Activated CD8-positive, alpha-beta memory T cell treated with anti-CD3 and anti-CD28 coated beads for 36 hours (primary cell): ENCODE data around the gene MEGF6. TPM values are rescaled to one million over a fixed set of nuclear protein-coding genes. Genes with fewer than 3 reads are reported as not detected.

Source experiments
- CTCF ChIA-PET: fragments of 350-600 bp; sonication (Branson Sonifier 250); formaldehyde crosslinking; loops from one replicate; lab custom pipeline; 2021; ENCODE audit warnings: antibody characterized with exemption; lab: Charles Lee
- POLR2A ChIA-PET: fragments of 350-600 bp; sonication (Branson Sonifier 250); formaldehyde crosslinking; loops from one replicate; lab custom pipeline; 2021; ENCODE audit warnings: antibody characterized with exemption; lab: Charles Lee
- total RNA-seq, 2 experiments: library from RNA; stranded (reverse); gene quantifications; one replicate each; pipeline ENCODE4 v1.2.3, GENCODE V29; 2021

Gene MEGF6
- total RNA-seq, 2 experiments from 2014 or later = 1.3 to 1.6 TPM

DNA sequence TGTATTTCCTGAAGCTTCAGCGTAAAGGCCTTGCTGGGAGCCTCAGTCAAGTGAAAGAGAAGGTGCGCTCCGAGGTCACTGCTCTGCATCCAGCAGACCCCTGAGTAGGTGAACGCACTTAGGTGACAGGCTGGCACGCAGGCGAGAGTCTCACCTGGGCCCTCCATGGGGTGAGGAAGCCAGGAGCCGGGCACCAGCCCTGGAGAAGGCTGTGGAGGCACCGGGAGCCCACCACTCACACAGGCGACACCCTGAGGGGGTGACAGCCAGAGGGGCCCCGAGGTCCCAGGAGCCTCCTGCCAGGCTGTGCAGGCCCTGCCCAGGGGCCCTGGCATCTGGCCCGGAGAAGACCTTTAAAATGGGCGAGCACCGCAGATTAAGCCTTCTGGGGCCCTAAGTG is 89.2 kb downstream of the MEGF6 start:
- ChIA-PET POLR2A (no interaction called here), CTCF (no interaction called here)

DNA sequence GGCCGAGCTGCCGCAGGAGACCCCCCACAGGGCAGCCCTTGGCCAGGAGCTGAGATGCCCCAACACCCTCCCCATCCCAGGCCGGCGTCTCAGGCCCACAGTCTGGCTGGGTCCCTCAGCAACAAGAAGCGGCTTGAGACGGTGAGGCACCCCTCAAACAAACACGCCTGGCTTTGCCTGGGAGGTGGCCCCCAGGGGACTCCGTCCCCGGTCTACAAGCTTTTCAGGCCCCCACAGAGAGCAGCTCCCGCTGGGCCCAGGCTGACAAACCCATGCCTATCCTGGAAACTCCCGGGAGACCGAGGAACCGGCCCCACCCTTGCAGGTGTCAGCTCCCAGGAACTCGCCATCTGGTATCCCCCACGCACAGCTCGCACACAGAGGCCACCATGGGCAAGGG is 89.9 kb downstream of the MEGF6 start:
- ChIA-PET POLR2A (no interaction called here), CTCF (no interaction called here)

DNA sequence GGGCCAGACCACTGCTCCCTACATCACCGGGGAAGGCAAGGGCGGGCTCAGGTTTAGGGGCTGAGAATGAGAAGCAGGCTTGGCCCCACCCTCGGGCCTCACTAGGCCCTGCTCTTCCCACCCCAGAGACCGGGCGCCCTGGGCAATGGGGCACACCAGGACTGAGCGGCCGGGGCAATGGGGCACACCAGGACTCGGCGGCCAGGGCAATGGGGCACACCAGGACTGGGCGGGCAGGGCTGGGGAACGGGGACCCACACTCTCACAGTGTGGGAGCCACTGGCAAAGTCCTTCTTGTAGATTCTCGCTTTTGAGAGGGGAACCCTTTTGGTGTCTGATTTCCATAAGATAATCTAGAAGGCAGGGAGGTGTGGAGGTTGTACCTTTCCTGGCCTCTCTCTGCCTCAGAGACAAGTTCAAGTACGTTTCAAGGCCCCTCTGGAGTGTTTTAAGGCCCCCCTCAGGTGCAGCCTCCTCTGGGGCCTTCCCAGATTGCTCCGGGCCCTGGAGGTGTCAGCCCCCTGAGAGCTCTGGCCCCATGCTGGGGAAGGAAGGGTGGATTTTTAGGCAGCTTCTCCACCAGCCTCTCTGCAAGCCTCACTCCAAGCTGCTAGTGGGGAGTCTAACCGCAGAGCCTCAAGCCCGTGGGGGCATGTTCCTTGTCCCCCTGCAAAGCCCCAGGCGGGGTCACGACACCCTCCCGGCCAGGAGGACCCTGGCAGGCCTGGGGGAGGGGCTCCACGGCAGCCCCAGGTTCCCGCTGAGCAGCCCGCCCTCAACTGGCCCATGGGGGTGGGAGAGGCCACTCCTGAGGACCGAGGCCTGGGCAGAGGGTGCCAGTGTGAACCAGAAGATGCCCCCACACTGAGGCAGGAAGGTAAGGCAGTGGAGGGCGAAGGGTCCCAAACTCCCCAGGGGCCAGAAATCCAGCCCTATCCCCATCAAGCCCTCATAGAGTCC is 90.6 kb downstream of the MEGF6 start:
- CTCF ChIA-PET = no interaction called here
- POLR2A ChIA-PET = no interaction called here

DNA sequence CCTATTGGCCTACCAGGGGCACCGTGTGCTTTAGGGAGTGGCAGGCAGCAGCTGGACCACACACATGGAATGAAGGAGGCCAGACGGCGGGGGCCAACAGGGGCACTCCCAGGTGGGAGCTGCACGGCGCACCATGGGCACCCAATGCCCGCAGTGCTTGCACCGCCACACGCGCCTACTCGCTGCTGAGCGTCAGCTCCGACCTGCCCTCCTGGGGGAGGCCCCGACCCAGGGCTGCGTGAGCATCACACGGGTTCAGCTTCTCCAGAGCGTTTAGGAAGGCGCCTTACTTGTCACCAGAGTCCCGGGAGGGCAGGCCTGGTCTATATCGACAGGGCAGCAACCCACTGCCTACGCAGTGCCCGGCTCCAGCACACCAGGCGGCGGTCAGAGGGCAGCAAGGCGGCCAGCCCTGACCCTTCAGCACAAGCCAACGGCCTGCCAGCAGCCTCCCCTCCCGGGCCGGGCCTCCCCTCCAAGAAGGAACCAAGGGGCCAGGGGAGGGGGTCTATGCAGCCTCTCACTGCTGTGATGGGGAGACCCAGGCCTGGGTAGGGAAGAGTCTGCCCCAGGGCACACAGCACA is 91.9 kb downstream of the MEGF6 start:
- POLR2A ChIA-PET = no interaction called here
- CTCF ChIA-PET = interaction anchor here (1.2 to 1.7 kb wide), 4 partner anchors 10 to 66 kb away, joined by 3 to 8 read pairs (median 4); no protein-coding TSS in a partner anchor

DNA sequence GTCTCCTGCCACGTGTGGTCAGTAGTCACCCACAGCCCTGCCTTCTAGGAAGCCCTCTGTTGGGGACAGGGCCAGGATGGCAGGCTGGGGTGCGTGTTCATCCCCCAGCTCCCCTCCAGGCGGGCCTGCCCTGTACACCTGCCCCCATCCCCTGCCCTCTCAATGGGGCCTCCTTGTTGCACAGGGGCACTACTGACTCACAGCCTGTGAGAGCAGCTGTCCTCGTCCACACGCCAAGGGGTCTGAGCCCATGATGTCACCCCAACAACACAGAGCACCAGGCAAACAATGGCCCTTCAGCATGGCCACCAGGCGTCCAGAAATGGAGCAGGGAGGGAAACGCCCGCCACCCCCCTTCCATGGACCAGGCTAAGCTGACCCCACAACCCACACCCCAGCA is 92.6 kb downstream of the MEGF6 start:
- CTCF ChIA-PET = interaction anchor here (0.6 to 1.7 kb wide), 8 partner anchors 11 to 101 kb away, joined by 3 to 11 read pairs (median 4); no protein-coding TSS in a partner anchor
- POLR2A ChIA-PET = no interaction called here

DNA sequence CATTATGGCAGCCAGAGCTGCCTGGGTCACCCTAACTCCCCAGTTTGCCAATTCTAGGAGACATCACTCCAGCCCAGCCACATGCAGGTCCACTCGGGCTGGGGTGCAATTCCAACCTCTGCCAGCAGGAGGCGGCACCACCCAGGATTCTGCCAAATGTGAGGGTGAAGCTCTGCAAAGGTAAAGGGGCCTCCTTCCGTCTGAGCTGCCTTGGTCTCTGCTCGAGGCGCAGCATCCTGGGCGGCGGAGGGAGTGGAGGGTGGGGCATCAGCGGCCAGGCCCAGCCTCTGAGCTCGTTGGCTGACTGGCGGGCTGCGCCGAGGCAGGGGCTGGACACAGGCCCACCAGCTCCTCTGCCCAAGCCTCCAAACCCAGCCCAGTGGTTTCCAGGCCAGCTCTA is 93.1 kb downstream of the MEGF6 start:
- ChIA-PET POLR2A (no interaction called here), CTCF (interaction anchor here (0.6 to 1.7 kb wide), 8 partner anchors 12 to 102 kb away, joined by 3 to 11 read pairs (median 4); no protein-coding TSS in a partner anchor)

DNA sequence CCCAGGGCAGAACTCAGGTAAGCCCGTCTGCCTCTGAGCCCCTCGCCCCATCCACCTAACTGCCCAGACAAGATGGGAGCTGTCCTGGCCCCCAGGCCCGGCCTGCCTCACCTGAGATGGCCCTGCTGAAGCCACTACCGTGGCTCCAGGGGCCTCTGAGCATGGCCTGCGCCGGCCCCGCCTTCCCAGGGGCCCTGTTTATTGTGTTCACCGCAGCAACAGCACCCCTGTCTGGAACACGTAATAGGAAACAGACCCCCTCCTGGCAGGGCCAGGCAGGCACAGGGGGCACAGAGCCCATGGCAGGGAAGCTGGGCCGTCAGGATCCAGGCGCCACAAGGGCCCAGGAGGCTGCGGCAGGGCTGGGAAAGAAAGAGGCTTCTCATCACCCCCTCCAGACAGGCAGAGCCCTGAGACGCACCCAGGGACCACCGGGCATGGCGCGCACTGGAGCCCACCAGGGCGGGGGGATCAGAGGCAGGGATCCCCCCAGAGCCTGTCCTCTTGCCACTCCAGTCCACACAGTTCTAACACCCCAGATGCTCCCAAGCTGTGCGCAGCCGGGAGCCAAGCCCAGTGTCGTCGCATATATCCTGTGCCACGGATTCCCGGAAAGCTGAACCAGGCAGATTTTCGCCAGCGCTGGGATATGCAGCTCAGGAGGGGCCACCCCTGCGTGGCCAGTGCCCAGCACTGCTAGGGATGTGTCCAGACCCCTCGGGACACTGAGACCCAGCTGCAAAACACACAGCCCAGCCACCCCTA is 94.2 kb downstream of the MEGF6 start:
- CTCF ChIA-PET = interaction anchor here (1.3 to 1.6 kb wide), 2 partner anchors 13 to 26 kb away, joined by 4 to 7 read pairs; no protein-coding TSS in a partner anchor
- POLR2A ChIA-PET = no interaction called here

DNA sequence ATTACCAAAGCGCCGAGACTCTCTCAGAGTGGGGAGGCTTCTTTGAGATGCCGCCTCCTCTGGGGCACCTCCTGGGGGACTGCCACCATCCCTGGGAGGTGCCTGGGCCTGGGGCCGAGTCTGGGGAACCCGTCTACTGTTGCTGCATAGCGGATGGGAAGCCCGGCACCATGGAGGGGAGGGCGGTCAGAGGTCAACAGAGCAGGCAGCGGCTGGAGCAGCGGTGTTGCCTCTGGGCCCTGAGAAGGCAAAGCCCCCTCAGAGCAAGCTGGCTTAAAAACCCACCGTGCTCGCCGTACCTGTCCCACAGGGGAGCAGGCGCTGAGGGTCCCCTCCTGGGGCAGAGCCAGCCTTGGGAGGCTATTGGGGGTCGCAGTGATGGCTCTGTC is 94.8 kb downstream of the MEGF6 start:
- ChIA-PET POLR2A (no interaction called here), CTCF (no interaction called here)

DNA sequence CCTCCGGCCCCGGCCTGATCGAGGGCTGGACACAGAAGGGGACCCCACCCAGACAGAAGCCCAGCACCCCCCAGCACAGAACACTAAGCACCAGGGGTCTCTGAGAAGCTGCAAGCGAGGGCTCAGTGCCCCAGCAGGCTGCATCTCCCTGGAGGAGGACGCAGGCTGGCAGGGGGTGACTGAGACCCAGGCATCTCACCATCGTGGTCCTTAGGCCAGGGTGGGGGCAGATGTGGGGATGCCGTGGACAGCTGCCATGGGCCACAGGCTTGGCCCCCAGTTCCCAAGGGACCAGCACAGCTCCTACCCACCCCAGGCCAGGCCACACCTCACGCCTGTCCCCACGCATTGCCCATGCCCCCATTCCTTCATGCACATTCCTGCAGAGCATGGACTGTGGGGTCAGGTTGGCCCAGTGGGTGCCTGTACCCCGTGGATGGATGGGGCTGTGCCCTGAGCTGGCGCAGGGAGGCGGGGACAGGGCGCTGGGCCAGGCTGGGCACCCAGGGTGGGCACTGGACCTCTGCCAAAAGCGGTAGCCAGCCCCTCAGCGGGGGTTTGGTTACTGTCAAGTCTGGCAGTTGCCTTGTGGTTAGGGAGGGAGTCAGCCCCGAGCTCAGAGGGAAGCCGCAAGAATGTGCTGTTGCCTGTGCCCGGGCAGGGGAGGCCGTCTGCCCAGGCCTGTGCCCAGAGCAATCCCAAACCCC is 95.4 kb downstream of the MEGF6 start:
- POLR2A ChIA-PET = no interaction called here
- CTCF ChIA-PET = no interaction called here

DNA sequence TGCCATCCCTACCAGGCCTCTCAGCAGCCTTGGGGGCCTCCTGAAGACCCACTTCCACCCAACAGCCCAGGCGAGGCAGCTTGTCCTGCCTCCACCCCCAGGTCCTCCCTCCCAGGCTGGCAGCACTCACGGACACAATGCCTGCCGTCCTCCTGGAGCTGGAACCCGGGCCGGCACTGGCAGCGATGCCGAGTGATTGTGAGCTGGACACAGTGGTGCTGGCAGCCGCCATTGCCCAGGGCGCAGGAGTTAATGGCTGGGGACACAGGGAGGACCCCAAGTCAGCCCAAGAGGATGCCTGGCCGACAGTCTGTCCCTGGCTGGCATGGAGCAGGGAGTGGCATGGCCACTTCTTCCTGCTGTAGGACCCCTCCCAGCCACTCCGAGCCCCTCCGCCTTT is 96.0 kb downstream of the MEGF6 start:
- CTCF ChIA-PET = no interaction called here
- POLR2A ChIA-PET = no interaction called here

DNA sequence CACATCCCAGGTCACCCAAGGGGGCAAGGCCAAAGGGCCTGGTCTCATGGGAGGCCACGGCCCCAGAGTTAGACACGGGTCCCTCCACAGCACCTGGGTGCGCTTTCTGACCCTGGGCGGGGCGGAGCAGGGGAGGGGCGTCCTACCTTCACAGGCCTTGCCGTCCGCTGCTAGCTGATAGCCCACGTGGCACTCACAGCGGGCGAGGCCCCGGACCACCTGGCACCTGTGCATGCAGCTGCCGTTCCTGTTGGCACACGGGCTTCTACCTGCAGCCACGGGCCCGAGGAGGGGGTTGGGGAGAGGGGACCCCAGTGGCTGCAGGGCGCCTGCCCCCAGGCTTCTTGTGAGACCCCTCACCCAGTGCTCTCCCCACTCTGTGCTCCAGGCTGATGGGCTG is 96.9 kb downstream of the MEGF6 start:
- POLR2A ChIA-PET = no interaction called here
- CTCF ChIA-PET = no interaction called here

DNA sequence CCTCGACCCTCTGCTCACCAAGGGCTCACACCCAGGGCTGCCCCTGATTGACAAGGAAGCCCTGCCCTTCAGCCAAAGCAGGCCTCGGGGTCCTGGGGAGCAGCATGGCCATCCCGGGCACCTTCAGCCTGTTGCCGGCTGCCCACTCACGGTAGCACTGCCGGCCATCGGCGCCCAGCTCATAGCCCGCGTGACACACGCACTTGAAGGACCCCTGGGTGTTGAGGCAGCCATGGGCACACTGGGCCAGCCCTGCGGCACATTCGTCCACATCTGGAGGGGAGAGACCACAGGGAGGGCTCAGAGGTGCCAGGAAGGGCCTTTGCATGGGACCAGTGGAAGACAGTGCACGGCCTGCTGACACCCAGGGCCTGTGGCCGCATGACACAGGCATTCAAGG is 99.5 kb downstream of the MEGF6 start:
- ChIA-PET POLR2A (no interaction called here), CTCF (no interaction called here)

DNA sequence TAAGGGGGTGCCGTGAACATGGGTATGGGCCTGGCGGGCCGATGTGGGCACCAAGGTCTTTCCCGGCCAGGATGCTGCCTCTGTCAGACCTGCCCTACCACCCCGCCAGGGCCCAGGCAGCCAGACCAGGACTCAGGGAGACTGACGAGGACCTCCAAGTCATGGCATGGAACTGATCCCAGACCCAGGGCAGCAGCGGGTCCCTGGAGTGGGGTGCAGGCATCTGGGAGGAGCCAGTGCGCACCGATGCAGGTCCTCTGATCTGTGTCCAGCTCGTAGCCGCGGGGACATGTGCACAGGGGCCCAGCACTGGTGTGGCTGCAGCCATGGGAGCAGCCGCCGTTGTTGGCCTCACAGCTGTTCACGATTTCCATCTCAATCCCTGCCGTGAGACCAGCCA is 100.0 kb downstream of the MEGF6 start:
- CTCF ChIA-PET = no interaction called here
- POLR2A ChIA-PET = no interaction called here

DNA sequence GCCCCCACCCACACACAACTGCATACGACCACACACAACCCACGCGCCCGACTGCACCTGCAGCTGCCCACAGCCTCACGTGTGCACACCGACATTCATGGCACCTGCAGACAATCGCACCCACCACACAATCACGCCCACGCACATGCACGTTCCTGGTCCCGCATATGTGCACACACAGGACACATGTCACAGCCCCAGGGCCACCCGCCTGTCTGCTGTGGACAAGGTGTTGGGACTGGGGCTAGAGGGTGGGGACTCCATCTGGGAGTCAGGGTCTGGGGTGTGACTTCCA is 100.4 kb downstream of the MEGF6 start:
- ChIA-PET CTCF (no interaction called here), POLR2A (no interaction called here)

DNA sequence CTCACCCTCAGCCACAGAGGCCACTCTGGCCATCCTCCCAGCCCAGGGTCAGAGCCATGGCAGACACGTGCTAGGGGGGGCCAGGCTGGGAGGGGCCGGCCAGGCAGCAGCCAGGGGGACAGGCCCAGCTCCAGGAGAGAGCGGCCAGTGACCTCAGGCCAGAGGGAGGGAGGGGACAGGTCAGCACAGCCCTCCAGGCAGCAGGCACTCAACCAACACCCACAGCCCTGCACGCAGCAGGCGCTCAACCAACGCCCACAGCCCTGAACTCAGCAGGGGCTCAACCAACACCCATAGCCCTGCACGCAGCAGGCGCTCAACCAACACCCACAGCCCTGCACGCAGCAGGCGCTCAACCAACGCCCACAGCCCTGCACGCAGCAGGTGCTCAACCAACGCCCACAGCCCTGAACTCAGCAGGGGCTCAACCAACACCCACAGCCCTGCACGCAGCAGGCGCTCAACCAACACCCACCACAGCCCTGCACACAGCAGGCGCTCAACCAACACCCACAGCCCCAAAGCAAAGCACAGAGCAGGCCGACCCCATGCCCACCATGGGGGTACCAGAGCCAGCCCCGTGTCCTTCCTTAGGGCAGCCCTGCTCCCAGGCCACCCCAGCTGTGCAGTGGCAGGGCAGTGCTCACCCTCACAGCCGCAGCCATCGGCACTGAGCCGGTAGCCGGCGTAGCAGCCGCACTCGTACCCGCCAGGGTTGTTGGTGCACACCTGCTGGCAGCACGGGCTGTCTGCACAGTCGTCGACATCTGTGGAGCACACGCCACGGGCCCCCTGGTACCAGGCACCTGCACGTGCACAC is 101.0 kb downstream of the MEGF6 start:
- POLR2A ChIA-PET = no interaction called here
- CTCF ChIA-PET = no interaction called here

DNA sequence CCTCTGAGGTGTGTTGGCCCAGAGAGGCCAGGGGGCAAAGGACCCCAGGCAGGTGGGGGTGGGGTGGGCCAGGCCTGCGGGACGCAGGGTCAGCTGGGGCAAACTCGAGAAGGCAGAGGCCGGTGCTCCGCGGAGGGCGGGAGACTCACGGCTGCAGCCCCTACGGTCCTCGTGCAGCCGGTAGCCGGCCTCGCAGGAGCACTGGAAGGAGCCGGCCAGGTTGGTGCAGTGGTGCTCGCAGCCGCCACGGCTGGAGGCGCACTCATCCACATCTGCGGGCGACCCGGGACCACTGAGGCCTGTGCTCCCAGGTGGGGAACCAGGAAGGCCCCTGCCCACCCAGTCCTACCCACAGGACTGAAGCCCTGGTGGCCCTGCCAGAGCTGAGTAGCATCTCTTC is 101.6 kb downstream of the MEGF6 start:
- CTCF ChIA-PET = no interaction called here
- POLR2A ChIA-PET = no interaction called here

DNA sequence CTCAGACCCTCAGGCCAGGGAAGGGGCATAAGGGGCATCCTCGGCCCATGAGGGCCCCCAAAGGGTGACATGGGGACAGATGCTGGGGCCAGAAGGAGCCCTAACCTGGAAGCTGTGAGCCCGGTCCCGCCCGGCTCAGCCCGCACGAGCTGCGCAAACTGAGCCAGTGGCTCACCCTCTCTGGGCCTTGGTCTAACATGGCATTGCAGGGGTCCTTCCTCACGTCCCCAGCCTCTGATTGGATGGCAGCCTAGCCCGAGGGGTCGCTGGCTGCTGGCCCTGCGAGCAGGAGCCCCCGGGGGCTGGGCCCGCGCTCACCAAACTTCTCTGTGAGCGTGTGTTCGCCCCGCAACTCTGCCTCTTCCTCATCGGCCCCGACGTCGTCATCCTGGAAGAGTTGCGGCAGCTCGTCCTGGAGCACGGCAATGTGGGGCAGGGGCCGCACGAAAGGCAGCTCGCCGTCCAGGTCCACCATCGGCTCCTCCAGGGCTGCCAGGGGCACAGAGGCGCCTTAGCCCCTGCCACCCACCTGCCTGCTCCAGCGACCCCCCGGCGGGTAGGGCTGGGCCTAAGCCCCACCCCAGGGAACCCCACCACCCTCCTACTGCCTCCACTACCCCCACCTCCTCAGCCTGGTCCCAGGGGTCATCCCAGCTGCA is 102.4 kb downstream of the MEGF6 start:
- CTCF ChIA-PET = no interaction called here
- POLR2A ChIA-PET = no interaction called here

DNA sequence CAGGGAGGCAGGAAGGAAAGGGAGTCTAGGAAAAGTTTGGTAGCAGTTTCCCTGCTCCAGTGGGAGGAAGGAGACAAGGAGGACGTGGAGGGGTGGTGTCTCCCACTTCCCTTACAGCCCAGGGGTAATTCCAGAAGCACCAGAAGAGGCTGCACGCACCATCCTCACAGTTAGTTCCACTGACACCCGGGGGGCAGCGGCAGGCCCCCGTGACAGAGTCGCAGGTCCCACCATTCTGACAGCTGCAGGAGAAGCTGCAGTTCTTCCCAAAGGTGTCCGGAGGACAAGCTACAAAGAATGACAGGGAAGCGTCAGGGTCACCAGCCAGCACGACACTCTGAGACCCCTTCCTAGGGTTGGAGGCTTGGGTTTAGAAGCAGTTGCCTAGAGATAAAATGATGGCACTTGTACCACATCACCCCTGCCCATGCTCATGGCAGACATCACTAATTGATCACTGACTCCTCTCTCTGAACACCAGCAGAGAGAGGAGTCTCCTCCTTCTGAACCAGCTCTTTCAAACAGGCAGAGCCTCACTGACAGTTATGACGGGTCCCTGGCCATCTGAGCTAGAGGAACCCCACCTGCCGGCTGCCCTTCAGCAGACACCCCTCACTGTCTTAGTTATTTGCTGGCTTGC is 103.6 kb downstream of the MEGF6 start:
- POLR2A ChIA-PET = no interaction called here
- CTCF ChIA-PET = no interaction called here
